ENCODE measurements around the gene FEV.

Gene FEV

DNA sequence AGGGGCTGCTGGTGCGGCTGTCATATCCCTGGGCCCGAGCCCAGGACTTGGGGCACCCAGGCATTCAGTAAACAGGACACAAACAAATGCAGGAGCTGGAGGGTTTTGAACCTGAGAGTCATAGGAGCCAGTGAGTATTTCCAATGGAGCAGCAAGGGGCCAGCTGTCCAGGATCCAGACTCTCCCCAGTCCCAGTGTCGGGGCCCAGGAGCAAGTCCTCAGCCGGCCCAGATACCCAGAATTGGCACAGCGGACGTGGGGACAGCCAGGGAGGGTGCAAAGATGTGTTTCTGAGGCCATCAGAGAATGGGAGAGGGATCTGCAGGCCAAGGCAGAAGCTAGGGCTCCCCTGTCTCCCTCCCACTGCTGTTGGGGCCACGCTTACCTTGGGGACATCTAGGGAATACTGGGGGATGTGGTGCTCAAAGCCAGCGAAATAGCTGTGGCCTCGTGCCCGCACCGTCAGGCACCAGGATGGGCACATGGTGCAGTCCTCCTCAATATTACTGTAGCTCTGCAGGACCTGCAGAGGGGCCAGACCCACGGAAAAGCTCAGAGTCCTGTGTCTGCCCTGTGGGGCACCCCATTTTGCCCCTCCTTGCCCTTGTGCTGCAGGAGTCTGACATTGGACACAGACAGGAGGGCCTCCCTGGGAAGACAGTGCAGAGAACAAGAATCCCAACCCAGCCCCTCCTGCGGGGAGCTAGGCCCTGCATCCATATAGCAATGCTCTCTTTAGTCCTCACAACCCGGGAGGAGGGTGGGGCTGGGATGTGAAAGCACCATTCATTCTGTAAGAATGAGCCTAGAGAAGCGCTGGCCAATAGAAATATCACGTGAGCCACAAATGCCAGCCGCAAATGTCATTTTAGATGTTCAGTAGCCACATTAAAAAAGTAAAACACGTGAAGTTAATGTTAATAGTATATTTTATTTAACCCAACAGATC lies 40.9 kb upstream of the FEV start:
- H3K4me3 ChIP-seq (ENCODE audit: low read depth in 1 of 2, low read length in 2 of 2), result no peak overlapping the region
- no peak for ATAC-seq (ENCODE audit: insufficient read depth, low read depth)
- H3K27me3 ChIP-seq (ENCODE audit: insufficient read depth, low read length, poor library complexity), result peaks cover 13% of the 10 kb centered on the region
- no peaks in the 10 kb centered on the region for H3K79me2 ChIP-seq (ENCODE audit: insufficient read depth, low read length)
- no peaks in the 10 kb centered on the region for H3K36me3 ChIP-seq (ENCODE audit: insufficient read depth, low read length)
- H3K4me1 ChIP-seq (ENCODE audit: insufficient read depth, low read length), result no peaks in the 10 kb centered on the region
- H3K9ac ChIP-seq (ENCODE audit: low read depth, low read length), result no peak overlapping the region
- DNase-seq, result no peak
- no peak overlapping the region for H3K4me2 ChIP-seq (ENCODE audit: insufficient read depth, low read length)
- H3K9me3 ChIP-seq (ENCODE audit: insufficient read depth, low read length, severe bottlenecking), result no peaks in the 10 kb centered on the region
- H4K20me1 ChIP-seq (ENCODE audit: insufficient read depth, low read length), result peaks cover 8% of the 10 kb centered on the region; the same call in 1 of the 2 replicates
- no peak overlapping the region for H2AFZ ChIP-seq (ENCODE audit: low read depth, low read length)
- no peak for TF ChIP-seq EZH2 (IDR thresholded peaks at IDR 0.05; ENCODE audit: borderline replicate concordance, low read depth, low read length, severe bottlenecking)
- TF ChIP-seq, protein P1, sequence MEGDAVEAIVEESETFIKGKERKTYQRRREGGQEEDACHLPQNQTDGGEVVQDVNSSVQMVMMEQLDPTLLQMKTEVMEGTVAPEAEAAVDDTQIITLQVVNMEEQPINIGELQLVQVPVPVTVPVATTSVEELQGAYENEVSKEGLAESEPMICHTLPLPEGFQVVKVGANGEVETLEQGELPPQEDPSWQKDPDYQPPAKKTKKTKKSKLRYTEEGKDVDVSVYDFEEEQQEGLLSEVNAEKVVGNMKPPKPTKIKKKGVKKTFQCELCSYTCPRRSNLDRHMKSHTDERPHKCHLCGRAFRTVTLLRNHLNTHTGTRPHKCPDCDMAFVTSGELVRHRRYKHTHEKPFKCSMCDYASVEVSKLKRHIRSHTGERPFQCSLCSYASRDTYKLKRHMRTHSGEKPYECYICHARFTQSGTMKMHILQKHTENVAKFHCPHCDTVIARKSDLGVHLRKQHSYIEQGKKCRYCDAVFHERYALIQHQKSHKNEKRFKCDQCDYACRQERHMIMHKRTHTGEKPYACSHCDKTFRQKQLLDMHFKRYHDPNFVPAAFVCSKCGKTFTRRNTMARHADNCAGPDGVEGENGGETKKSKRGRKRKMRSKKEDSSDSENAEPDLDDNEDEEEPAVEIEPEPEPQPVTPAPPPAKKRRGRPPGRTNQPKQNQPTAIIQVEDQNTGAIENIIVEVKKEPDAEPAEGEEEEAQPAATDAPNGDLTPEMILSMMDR (IDR thresholded peaks at IDR 0.05; ENCODE audit: borderline replicate concordance, extremely low read depth, low read length, poor library complexity, severe bottlenecking), result no peak
- no peak overlapping the region for H3K27ac ChIP-seq (ENCODE audit: low read length)

DNA sequence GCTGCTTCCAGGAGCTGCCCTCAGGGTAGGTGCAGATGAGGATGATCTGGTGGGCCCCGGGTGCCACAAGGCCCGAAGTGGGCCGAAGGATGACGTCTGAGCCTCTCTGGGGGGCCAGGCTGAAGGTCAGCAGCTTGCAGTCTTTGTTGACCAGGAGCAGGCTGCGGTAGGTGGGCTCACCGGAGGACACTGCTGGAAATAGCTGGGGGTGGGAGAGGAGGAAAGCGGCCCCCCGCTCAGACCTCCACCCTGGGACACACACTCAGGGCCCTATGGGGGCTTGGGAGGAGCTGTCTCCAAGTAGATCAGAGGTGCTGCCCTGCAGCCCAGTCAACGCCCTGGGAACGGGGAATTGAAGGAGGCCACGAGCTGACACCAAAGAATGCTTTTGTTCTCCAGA lies 39.1 kb upstream of the FEV start:
- no peak for TF ChIP-seq EZH2 (IDR thresholded peaks at IDR 0.05; ENCODE audit: borderline replicate concordance, low read depth, low read length, severe bottlenecking)
- TF ChIP-seq, protein P1 (IDR thresholded peaks at IDR 0.05; ENCODE audit: borderline replicate concordance, extremely low read depth, low read length, poor library complexity, severe bottlenecking), result no peak
- Histone ChIP-seq H3K9ac (ENCODE audit: low read depth, low read length) (no peak overlapping the region), H3K79me2 (ENCODE audit: insufficient read depth, low read length) (no peaks in the 10 kb centered on the region), H4K20me1 (ENCODE audit: insufficient read depth, low read length) (peaks cover 3% of the 10 kb centered on the region; the same call in 1 of the 2 replicates), H3K27ac (ENCODE audit: low read length) (no peak overlapping the region), H3K4me2 (ENCODE audit: insufficient read depth, low read length) (no peak overlapping the region), H3K4me1 (ENCODE audit: insufficient read depth, low read length) (no peaks in the 10 kb centered on the region), H2AFZ (ENCODE audit: low read depth, low read length) (no peak overlapping the region), H3K9me3 (ENCODE audit: insufficient read depth, low read length, severe bottlenecking) (no peaks in the 10 kb centered on the region), H3K27me3 (ENCODE audit: insufficient read depth, low read length, poor library complexity) (peaks cover 13% of the 10 kb centered on the region), H3K36me3 (ENCODE audit: insufficient read depth, low read length) (no peaks in the 10 kb centered on the region), H3K4me3 (ENCODE audit: low read depth in 1 of 2, low read length in 2 of 2) (no peak overlapping the region)
- no peak for DNase-seq
- no peak for ATAC-seq (ENCODE audit: insufficient read depth, low read depth)

DNA sequence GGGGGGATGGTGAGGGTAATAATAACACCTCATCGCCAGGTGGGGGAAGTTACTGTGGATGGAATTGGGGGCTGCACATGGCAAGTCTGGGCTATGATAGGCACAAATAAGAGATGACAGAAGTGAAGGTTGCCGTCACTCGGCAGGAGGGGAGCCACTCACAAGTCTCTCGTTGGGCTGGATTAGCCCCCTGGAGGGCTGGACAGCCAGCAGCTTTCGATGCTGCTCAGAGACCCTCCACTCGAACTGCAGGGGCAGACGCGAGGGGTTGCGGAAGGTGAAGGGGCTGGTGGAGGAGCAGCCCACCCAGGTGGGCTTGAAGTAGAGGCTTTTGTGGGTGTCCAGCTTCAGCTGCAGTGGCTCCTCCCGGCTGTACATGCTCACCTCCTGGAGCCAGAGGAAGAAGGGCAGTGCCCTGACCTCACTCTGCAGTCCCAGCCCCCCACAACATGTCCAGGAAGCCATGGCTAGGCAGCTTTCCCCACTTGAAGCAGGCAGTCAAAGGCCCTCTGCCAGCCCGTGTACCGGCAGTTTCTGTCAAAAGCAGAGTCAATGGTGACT lies 38.1 kb upstream of the FEV start:
- no peaks in the 10 kb centered on the region for H3K79me2 ChIP-seq (ENCODE audit: insufficient read depth, low read length)
- H3K36me3 ChIP-seq (ENCODE audit: insufficient read depth, low read length), result no peaks in the 10 kb centered on the region
- H2AFZ ChIP-seq (ENCODE audit: low read depth, low read length), result no peak overlapping the region
- H3K4me1 ChIP-seq (ENCODE audit: insufficient read depth, low read length), result no peaks in the 10 kb centered on the region
- H3K4me3 ChIP-seq (ENCODE audit: low read depth in 1 of 2, low read length in 2 of 2), result no peak overlapping the region
- no peak overlapping the region for H3K9ac ChIP-seq (ENCODE audit: low read depth, low read length)
- no peak for DNase-seq
- no peak for TF ChIP-seq EZH2 (IDR thresholded peaks at IDR 0.05; ENCODE audit: borderline replicate concordance, low read depth, low read length, severe bottlenecking)
- TF ChIP-seq, protein P1 (IDR thresholded peaks at IDR 0.05; ENCODE audit: borderline replicate concordance, extremely low read depth, low read length, poor library complexity, severe bottlenecking), result no peak
- no peaks in the 10 kb centered on the region for H4K20me1 ChIP-seq (ENCODE audit: insufficient read depth, low read length)
- no peak for ATAC-seq (ENCODE audit: insufficient read depth, low read depth)
- no peak overlapping the region for H3K4me2 ChIP-seq (ENCODE audit: insufficient read depth, low read length)
- no peak overlapping the region for H3K27ac ChIP-seq (ENCODE audit: low read length)
- H3K27me3 ChIP-seq (ENCODE audit: insufficient read depth, low read length, poor library complexity), result peaks cover 13% of the 10 kb centered on the region
- H3K9me3 ChIP-seq (ENCODE audit: insufficient read depth, low read length, severe bottlenecking), result no peaks in the 10 kb centered on the region

All from DND-41 (cell line).